GM18520 (cell line): ENCODE results near the gene FGF22.

ENCODE experiments used
- ATAC-seq: cut with Tn5 transposase; IDR thresholded peaks from one replicate; pipeline ENCODE4 v1.9.1; 2021; ENCODE audit not compliant: unreplicated experiment

Gene FGF22

DNA sequence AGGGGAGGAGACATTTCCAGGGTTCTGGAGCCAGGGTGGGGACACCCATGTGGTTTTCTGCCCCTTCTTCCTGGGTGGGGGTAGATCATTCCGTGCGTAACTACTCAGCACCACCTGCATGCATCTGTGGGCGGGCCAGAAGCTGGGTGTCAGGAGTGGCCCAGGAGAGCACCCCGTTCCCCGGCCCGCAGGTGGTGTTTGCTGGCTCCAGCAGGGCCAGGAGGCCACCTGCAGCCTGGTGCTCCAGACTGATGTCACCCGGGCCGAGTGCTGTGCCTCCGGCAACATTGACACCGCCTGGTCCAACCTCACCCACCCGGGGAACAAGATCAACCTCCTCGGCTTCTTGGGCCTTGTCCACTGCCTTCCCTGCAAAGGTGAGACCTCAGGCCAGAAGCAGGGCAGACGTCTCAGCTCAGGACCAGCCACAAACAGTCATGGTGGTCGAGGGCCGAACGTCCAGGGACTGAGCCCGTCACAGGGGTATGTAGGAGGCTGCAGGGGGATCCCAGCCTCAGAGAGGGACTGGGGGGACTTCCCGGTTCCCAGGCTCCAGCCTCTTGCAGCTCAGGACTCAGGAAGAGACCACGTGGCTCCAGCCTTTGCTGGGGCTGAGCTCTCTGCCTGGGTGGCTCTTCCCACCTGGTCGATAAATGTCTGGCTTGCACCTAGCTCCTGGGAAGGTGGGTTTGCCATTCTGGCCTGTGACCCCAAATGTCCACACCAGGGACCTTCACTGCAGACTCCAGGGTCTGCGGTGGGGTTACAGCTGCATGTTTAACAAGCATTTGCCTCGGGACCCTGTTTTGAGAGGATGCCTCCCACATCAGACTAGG is 38.1 kb downstream of the FGF22 start:
- no peak for ATAC-seq

DNA sequence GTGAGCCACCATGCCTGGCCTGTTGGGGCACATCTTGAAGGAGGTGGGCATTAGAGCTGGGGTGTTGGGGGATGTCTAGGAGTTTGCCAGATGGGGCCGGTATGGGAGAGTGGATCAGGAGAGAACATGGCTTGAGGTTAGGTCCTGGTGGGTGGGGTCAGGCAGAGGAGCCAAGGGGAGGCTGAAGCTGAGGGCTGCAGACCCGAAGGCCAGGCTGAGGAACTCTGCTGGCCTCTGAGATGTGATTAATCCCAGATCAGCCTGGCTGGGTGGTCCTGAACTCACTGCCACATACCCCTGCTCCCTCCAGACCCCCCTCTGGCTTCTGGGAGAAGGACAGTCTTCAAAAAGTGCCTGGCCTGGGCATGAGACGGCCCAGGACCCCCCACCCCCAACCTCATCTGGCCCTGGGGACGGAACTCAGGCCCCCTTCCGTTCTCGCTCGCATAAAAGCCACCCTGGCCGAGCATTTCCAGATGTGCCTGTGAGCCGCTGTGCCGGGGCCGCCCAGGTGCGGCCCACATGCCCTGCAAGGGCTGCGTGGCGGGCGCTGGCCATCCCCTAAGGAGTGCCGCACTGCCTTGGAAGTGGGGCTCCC is 39.2 kb downstream of the FGF22 start:
- ATAC-seq, result no peak

DNA sequence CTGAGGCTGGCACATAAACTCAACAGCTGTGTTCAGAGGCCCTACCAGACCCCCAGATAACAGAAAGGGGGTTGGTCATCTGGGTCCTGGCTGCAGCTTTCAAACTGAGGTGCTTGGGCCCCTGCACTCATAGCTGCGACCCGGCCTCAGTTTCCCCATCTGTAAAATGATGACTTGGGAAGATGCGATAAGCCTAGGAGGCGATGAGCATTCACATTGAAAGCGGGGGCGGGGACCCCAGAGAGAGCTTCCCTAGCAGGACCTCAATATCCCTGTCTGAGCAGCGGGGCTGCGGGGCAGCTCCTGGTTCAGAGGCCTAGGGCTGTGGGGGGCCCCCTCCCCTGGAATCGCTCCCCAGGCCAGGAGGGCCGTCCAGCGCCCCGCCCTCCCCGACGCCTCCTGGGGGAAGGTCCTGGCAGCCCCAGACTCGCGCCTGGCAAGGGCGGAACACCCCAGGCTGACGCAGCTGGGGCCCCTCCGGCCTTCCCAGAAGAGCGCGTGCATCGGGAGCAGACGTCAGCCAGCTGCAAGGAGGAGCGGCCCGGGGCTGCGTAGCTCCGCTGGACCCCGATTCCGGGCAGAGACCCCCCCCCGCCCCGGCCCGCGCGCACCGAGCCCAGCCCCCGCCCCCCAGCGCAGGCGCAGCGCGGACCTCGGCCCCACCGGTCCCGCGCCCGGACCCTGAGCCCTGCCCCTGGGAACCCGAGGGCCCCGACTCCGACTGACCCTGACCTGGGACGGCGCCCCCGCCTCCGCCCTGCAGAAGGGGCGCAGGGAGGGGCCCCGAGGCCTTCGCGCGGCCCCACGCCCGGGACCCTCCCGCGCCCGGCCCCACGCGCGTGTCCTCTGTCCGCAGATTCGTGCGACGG is 40.0 kb downstream of the FGF22 start:
- peak; percentile 6 for ATAC-seq

GRCh38 chr19:680287-681028 is 40.8 kb downstream of the FGF22 start:
- peak; percentile 76 for ATAC-seq

- no peak for ATAC-seq
Observed at GRCh38 chr19:681029-682019, 41.6 kb downstream of the FGF22 start.

DNA sequence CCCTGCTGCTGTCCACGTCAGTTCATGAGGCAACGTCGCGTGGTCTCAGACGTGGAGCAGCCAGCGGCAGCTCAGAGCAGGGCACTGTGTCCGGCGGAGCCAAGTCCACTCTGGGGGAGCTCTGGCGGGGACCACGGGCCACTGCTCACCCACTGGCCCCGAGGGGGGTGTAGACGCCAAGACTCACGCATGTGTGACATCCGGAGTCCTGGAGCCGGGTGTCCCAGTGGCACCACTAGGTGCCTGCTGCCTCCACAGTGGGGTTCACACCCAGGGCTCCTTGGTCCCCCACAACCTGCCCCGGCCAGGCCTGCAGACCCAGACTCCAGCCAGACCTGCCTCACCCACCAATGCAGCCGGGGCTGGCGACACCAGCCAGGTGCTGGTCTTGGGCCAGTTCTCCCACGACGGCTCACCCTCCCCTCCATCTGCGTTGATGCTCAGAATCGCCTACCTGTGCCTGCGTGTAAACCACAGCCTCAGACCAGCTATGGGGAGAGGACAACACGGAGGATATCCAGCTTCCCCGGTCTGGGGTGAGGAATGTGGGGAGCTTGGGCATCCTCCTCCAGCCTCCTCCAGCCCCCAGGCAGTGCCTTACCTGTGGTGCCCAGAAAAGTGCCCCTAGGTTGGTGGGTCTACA is 43.1 kb downstream of the FGF22 start:
- no peak for ATAC-seq

- ATAC-seq, result no peak
Observed at GRCh38 chr19:685454-685931, 45.8 kb downstream of the FGF22 start.

GRCh38 chr19:686589-687297 is 47.1 kb downstream of the FGF22 start:
- ATAC-seq, result no peak

DNA sequence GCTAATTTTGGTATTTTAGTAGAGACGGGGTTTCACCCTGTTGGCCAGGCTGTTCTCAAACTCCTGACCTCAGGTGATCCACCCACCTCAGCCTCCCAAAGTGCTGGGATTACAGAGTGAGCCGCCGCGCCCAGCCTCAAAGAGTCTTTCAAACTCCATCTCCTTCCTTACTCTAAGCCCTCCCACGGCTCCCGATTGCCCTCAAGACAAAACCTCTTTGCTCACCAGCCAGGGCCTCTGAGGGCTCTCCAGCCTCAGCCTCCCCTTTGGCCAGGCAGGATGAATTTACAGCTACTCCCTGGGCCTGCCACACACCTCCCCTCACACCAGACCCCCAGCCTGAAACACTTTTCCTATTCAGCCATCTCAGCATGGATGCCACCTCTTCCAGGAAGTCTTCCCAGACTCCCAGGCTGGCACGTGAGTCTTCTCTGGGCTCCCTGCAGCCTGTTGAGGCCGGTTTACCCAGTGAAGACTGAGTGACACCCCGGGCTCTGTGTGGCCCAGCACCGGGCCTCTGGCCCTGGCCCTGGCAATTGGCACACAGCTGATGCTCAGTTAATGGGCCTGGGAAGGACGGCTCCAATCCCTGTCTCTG is 48.0 kb downstream of the FGF22 start:
- ATAC-seq, result no peak

DNA sequence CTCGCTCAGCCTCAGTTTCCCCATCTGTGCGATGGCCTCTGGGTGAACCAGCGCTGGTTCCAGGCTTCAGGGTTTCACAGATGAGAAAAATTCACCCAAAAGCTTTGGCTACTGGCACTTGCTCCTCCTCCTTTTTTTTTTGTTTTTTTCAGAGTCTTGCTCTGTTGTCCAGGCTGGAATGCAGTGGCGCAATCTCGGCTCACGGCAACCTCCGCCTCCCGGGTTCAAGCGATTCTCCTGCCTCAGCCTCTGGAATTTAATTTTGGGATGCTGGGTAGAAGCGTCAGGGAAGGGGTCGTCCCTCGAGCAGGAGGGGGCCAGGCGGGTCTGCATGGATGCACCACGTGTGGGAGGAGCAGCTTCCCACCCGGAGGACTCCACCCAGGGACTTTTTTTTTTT is 48.5 kb downstream of the FGF22 start:
- ATAC-seq, result no peak

- no peak for ATAC-seq
Observed at GRCh38 chr19:688992-689391, 49.3 kb downstream of the FGF22 start.

DNA sequence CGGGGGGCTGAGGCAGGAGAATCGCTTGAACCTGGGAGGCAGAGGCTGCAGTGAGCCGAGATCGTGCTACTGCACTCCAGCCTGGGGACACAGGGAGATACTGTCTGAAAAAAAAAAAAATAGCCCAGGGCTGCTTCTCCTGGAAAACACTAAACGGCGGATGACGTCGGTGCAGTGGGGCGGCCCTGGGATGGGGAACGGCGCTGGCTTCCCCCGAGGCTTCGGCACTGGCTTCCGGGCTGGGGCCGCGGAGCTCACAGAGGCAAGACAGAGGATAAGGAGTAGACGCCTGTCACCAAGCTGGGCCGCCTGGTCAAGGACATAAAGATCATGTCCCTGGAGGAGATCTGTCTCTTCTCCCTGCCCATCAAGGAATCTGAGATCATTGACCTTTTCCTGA is 50.5 kb downstream of the FGF22 start:
- ATAC-seq, result no peak
